Brain pericyte (primary cell): ENCODE data around the gene ZNF506.
"Not testable (repeated sequence)": the region's sequence is repeated elsewhere in the genome, so short reads cannot be mapped to it uniquely, and the experiment has no call there.

Experiments
- DNase-seq: peaks from one replicate; pipeline ENCODE4 v3.0.0-alpha.2; 2012; ENCODE audit warnings: low read depth, low spot score

The ZNF506 gene

DNA sequence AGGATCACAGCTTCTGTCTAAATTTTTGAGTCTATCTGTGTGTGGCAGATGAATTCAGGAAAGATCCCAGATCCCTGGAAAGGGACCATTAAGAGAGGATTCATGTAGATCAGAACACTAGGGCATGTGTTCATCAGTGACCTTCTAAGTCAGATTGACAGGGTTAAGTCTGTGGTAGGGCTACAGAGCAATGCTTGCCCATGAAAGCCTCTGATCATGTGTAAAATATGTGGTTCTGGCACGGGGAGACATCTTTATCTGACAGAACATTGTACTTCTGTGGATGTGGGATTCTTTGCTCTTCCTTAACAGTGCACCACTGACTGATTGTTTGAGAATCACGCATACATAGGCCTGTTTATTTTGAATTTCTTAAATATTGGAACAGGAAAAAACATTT lies 42.9 kb downstream of the ZNF506 start:
- DNase-seq, result no peak

DNA sequence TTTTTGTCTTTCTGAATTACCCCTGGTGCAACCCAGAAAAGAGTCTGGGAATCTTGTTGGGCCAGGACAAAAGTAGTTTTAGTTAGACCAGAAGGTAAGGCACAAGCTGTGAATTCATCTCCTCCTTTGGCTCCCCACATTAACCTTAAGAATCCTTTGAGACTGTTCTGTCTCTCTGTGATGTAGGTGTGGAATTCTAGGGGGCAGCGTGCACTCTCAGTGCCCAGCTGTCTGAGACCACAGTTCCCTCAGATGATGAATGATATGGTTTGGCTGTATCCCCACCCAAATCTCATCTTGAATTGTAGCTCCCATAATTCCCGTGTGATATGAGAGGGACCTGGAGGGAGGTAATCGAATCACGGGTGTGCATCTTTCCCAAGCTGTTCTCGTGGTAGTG lies 43.9 kb downstream of the ZNF506 start:
- no peak for DNase-seq

DNA sequence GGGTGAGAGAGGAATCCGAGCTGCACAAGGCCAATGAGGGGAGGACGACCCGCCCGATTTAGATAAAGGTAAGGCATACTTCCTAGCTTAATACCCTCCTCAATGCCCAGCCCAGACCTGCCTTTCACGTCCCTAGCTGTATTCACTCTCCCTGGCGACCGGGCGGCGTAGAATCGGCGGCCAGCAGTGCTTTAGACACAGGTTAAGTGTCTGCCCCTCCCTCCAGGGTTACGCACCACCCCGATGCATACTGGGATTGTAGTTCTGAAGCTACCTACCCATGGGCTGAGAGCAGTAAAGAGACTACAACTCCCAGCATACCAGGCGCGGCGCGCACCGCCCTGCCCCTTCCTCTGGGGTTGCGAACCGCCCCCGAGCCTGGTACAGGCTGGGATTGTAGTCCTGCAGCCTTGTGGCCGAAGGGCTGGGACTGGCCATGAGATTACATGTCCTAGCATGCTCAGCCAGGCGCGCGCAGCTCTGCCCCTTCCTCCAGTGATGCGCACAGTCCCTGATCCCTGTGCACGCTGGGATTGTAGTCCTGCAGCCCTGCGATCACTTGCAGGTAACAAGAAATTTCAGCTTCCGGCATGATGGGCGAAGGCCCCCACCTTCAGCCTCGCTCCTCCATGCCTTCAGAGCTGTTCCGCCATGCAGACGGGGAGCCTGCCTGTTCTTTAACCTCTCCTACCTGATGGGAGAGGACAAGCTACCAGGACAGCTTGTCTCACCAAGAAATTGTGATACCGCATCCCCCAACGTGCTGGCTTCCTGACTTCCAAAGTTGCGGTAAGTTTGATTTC lies 45.1 kb downstream of the ZNF506 start:
- peak; percentile 97 for DNase-seq

DNA sequence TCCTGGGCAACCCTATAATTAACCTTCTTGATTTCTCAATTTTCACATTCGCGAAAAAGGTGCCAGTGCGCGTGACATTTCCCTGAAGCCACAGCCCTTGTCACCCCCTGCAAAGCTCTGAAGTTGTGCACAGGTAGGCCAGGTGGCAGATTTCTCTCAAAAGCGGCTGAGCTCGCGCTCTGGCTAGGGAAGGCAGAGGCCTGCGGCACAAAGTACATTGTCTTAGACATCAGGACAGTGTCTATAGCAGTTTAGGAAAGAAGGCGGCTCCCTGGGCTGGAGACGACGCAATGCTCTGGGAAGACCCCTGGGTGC lies 45.7 kb downstream of the ZNF506 start:
- no peak for DNase-seq

DNA sequence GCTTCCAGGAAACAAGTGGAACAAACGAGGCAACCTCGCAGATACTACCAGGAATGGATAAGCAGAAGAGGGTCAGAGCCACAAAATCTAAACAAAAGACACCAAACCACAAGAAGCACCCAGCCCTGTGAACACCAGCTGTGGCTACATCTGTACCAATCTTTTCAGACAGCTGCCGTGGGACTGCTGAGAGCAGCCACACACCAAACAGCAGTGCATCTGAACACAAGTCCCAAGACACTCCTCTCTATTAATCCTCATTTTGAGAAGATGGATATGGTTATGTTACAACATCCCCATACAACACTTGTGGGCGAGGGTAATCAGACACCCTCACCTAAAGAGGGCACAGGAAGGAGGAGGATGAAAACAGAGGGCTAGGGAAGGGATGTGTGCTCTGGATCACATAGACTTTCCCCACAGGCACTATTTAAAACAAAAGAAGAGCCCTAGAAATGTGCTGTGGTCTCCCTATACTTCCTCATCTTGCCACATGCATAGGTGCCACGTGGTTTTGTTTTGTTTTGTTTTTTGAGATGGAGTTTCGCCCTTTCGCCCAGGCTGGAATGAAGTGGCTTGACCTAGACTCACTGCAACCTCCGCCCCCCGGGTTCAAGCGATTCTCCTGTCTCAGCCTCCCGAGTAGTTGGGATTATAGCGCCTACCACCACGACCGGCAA lies 47.1 kb downstream of the ZNF506 start:
- no peak for DNase-seq

DNA sequence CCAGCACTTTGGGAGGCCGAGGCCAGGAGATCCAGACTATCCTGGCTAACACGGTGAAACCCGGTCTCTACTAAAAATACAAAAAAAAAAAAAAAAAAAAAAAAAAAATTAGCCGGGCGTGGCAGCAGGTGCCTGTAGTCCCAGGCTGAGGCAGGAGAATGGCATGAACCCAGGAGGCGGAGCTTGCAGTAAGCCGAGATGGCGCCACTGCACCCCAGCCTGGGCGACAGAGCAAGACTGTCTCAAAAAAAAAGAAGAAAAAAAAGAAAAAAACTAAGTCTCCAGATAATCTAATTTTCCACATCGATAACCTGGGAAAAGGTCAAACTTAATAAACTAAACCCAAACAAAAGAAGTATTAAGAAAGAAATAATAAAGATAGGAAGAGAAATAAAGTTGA lies 49.6 kb downstream of the ZNF506 start:
- not testable (repeated sequence) for DNase-seq

DNA sequence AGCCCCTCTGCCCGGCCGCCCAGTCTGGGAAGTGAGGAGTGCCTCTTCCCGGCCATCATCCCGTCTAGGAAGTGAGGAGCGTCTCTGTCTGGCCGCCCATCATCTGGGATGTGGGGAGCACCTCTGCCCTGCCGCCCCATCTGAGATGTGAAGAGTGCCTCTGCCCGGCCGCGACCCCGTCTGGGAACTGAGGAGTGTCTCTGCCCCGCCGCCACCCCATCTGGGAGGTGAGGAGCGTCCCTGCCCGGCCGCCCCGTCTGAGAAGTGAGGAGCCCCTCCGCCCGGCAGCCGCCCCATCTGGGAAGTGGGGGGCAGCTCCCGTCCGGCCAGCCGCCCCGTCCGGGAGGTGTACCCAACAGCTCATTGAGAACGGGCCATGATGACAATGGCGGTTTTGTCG lies 51.6 kb downstream of the ZNF506 start:
- DNase-seq, result not testable (repeated sequence)

DNA sequence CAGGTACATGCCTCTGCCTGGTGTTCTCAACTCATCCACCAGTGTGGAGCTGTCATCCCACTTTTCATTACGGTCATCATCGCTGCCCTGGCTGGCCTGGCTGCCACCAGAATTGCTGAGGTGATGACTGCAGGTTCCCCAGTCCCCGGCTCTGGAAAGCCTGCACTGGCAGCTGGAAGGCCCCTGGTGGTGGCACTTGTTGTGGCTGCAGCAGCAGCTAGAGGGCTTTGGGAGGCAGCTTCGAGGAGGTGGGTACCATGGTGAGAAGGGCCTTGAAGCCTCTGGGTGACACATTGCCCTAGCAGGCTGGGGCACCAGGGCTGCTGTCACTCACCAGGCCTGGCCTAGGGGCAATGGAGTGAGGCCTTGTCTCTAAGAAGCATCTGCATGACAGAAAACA lies 63.4 kb downstream of the ZNF506 start:
- DNase-seq, result no peak

DNA sequence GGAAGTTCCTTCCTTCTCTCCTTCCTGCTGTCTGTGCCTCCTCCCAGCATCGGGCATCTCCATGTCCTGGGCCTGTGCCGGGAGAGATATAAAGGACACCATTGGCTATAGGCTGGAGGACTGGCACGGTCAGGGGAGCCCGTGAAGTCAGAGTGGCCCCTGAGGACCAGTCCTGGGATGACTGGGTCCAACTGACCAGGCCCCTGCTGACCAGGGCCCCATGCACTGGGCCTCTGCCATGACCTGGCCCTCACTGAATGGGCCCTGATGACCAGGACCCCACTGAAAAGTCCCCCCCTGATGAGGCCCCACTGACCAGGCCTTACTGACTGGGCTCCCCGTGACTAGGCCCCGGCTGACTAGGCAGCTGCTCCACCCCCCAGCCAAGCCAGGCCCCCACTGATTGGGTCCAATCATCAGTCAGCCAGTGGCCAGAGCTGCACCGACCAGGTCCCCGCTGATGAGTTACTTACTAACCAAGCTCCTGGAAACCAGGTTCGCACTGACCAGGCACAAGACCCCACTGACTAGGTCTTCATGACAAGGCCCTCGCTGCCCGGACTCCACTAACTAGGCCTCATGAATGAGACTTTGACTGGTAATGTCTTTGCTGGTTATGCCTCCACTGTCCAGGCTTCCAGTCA lies 68.7 kb downstream of the ZNF506 start:
- DNase-seq, result no peak

DNA sequence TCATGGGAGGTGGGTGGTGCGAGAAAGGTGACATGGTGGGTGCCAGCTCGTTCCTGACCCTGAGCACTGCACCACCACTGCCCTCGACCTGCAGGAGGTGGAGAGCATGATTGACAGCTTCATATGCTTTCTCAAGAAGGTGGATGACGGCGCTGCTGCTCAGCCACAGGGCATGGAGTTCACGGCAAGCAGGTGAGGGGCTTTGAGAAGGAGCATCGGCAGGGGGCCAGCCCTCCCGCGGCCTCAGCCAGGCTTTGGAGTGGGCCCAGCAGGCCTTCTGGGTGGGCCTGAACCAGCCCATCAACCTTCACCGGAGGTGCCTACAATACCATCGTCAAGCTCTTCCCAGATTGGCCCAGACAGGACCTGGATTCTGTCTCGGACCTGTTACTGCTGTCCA lies 69.7 kb downstream of the ZNF506 start:
- no peak for DNase-seq

DNA sequence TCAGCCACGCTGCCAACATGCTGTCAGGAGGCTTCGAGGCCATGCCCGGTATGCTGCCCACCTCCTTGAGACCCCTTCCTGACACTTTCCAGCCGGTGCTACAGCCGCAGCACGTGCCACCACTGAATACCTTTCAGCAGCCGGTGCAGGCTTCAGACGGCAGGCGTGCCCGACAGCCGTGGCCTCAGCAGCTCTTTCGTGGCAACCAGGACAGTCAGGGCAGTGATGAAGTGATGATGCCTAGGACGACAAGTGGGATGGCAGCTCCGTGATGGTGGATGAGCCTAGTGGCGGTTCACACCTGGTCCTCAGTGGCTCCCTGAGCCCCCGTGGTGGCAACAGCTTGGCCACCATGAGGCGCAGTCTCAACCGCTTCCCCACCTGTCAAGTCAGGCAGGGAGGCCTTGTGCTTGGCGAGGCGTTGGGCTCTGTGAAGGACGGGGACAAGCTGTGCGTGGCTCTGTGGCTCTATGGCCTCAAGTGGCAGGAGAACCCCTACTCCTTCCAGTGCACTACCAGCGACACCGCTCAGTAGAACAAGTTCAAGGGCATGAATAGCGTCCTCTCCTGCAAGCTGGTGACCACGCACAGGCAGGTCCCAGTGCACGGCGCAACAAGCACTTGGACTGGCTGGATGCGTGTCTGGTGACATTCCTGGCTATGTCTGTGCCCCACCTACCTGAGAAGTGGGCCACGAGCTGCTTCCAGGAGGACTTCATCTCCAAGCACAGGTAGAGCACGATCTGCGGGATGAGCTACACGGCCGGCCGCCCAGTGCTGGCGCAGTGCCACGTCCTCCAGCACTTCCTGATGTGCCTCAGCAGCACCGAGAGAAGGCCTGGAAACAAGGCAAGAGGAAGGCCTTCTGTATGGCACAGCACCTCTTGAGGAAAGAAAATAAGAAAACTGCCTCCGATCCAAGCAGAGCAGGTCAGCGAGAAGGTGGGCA lies 70.4 kb downstream of the ZNF506 start:
- no peak for DNase-seq

DNA sequence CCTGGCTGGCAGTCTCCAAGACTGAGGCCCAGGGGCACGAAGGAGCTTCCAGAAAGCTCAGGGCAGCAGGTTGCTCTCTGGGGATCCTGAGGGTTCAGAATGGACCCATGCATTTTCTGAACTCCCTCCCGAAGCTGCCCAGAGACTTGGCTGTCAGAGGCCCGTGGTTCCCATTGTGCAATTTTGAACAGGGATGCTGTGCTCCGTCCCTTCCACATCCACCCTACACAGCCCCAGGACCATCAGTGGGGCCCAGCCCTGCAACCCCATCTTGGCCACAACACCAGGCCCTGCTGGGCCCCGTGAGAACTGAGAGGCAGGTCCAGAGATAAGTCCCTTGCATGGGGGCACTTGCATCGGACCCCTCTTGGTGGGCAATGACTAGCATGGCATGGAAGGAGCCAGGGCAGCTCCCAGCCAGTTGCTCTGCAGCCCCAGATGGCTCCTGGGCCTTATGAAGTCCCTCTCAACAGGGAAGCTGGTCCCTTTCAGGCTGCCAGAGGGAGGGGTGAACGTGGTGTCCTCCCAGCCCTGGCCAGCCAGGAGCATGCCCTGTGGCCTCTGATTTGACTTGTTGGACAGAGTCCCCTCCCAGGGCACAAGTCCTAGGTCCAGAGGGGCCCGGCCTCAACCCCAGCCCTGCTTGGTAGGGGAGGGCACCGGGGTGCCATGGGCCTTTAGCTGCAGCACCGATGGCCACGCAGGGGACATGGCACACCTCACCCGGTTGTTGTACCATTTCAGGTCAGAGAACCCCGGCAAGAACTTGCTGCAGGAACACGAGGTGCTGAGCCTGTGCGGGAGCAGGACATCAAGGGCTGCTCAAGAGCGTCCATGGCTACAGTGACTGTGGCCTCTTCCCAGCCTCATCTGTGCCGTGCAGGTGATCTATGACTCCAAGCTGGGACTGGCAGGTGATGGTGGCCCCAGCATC lies 71.4 kb downstream of the ZNF506 start:
- no peak for DNase-seq

DNA sequence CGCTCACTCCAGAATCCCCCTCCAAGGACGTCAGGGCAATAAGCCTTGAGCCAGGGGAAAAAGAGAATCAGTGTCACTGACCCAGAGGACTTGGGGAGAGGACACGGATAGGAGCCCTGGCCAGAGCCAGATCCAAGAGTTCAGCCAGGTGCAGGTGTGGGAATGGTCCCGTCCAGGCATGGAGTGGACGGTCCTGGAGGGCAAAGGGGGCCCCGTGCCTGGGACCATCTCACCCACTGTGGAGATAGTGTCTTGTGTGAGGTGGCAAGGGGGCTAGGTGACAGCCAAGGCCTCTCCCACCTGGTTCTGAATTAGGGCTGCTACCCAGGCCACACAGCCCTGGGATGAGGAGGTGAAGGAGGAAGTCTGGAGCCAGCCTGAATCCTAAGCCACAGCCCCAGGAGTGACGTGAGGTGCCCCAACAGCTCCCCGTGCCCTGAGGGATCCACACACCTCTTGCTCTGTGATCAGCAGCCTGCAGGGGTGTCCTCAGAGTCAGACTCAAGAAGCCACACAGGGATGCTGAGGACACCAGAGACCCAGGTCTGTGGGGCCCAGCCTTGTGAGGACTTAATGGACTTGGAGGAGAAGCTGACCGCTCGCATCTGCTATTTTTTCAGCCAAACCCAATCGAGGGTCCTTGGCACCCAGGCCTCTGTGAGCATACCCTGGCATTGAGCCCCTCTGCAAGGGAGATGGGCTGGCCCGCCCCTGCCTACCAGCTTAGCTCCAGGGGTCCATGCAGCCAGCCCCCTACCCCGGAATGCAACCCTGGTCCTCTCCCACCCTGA lies 72.2 kb downstream of the ZNF506 start:
- no peak for DNase-seq

DNA sequence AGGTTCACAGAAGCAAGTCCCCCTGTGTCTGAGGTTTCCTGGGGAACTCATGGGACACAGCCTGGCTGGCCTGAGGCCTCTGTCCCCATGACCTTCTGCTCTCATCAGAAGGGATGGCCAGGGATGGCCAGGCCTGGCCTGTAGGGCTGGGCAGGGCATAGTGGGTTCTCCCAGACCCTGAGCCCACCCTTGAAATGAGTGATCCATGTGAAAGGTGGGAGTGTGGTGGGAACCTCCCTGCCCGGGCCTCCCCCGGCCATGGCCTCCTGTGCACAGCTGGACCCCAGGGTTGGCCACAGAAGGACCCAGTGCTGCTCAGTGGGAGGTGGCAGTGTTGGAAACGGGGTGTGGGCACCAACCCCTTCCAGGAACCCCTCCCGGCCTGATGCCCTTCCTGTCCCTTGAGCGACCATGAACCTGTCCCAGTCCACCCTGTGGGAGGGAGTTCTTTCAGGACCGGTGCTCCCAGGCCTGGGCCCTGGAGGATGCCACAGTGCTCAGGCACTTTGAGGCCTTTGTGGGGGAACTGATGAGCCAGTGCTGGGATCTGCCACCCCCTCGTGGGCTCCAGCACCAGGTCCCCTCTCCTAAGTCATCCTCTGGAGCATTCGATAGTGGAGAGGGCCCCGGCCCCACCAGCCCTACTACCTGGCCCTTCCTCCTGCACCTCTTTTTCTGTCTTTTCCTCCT lies 73.2 kb downstream of the ZNF506 start:
- DNase-seq, result no peak

DNA sequence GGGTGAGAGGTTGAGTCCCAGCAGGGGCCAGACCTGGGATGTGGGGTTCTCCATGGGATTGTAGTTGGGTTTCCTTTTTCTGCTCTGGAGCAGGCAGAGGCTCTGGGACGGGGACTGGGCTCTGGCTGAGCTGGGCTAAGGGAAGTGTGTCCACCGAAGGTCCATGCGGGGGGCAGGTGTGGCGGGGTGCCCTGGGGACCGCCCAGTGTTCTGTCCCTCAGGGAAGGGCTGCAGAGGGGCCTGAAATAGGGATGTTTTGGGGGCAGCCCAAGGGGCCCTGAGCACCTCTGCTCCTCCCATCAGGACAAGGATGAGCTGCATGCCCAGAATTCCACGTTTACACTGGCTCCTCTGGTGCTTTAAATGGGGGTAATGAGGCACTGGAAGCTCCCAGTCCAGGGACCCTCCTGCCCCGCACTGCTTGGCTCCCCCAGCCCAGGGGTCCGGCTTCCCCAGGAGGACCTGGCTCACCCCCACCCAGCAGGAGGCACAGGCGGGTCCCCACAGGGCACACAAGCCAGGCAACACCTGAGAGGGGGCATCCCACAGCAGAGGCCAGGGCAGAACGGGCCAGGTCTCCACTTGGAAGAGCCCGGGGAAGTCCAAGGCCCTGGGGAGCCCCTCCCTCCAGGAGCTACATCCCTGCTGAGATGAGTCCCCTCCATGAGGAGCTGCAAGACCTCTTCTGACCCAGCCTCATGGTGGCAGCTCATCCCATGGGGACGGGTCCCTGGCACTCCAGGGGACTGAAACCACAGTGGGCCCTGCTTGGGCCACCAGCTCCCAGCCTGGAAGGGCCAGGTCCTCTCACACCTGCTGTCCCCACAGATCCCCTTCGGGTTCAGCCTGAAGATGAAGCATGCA lies 74.0 kb downstream of the ZNF506 start:
- DNase-seq, result no peak

DNA sequence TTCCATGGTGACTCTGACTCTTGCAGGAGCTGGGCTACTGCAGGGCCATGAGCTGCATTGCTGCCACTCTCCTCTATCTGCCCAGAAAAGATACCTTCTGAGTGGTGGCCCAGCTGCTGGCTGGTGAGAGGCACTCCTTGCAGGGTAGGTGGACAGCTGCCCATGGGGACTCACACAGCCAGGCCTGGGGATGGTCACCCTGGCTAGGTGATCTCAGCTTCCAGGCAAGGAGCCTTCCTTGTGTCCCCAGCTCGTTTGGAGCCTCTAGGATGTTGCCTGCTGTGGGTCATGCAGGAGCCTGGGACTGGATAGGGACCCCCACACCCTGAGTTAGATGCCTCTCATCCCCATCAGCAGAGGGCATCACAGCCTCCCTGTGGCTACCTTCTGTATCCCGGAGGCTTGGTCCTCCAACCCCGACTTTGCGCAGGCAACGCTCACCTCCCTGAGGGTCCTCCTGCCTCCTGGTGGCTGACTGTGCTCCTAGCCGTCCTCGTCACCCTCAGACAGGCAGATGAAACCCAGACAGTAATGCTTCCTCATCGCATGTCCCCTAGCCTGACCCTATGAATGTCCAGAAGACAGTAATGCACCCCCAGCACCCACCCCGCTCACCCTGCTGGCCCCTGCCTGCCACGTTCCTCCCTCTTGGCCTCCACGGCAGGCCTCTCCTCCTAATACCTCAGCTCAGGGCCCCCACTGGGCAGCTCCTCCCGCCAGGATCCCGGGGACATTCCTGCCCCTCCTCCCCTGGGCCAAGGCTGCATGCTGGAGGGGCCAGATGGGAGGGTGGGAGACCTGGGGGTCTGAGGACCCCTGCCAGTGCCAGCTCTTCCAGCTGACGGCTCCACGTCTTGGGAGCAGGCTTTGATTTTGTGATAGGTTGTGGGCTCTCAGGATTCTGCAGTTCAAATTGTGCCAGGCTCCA lies 75.0 kb downstream of the ZNF506 start:
- DNase-seq, result no peak
